ENCODE measurements around the gene ZHX3.
"Not testable (repeated sequence)": the region's sequence is repeated elsewhere in the genome, so short reads cannot be mapped to it uniquely, and the experiment has no call there.

The ZHX3 gene

GRCh38 chr20:41330941-41331340 lies 13.4 kb upstream of the ZHX3 start:
- no peak for DNase-seq (ENCODE audit: low read depth)

GRCh38 chr20:41330343-41330720 lies 12.8 kb upstream of the ZHX3 start:
- DNase-seq (ENCODE audit: low read depth) = no peak

GRCh38 chr20:41329435-41330342 lies 12.2 kb upstream of the ZHX3 start:
- peak; percentile 38 for DNase-seq (ENCODE audit: low read depth)

GRCh38 chr20:41327178-41327577 lies 9.6 kb upstream of the ZHX3 start:
- DNase-seq (ENCODE audit: low read depth) = no peak

- DNase-seq (ENCODE audit: low read depth) = no peak
Observed at GRCh38 chr20:41320976-41321375, 3.4 kb upstream of the ZHX3 start.

GRCh38 chr20:41320441-41320840 lies 2.9 kb upstream of the ZHX3 start:
- no peak for DNase-seq (ENCODE audit: low read depth)

- no peak for DNase-seq (ENCODE audit: low read depth)
Observed at GRCh38 chr20:41318271-41318649, 729 bp upstream of the ZHX3 start.

GRCh38 chr20:41316602-41317545 lies 657 bp downstream of the ZHX3 start:
- DNase-seq (ENCODE audit: low read depth) = peak; percentile 60

- DNase-seq (ENCODE audit: low read depth) = no peak
Observed at GRCh38 chr20:41316051-41316450, 1.5 kb downstream of the ZHX3 start.

GRCh38 chr20:41314386-41314785 lies 3.1 kb downstream of the ZHX3 start:
- no peak for DNase-seq (ENCODE audit: low read depth)

GRCh38 chr20:41312009-41312408 lies 5.5 kb downstream of the ZHX3 start:
- not testable (repeated sequence) for DNase-seq (ENCODE audit: low read depth)

- no peak for DNase-seq (ENCODE audit: low read depth)
Observed at GRCh38 chr20:41309817-41310216, 7.7 kb downstream of the ZHX3 start.

- no peak for DNase-seq (ENCODE audit: low read depth)
Observed at GRCh38 chr20:41308726-41309413, 8.7 kb downstream of the ZHX3 start.

- DNase-seq (ENCODE audit: low read depth) = no peak
Observed at GRCh38 chr20:41308290-41308711, 9.2 kb downstream of the ZHX3 start.

GRCh38 chr20:41307021-41307420 lies 10.5 kb downstream of the ZHX3 start:
- DNase-seq (ENCODE audit: low read depth) = no peak

- DNase-seq (ENCODE audit: low read depth) = no peak
Observed at GRCh38 chr20:41306061-41306727, 11.3 kb downstream of the ZHX3 start.

GRCh38 chr20:41304424-41305079 lies 13.0 kb downstream of the ZHX3 start:
- DNase-seq (ENCODE audit: low read depth) = no peak

- DNase-seq (ENCODE audit: low read depth) = no peak
Observed at GRCh38 chr20:41304002-41304401, 13.5 kb downstream of the ZHX3 start.

- no peak for DNase-seq (ENCODE audit: low read depth)
Observed at GRCh38 chr20:41300886-41301285, 16.6 kb downstream of the ZHX3 start.

GRCh38 chr20:41300383-41300782 lies 17.1 kb downstream of the ZHX3 start:
- DNase-seq (ENCODE audit: low read depth) = no peak

- no peak for DNase-seq (ENCODE audit: low read depth)
Observed at GRCh38 chr20:41299899-41300298, 17.6 kb downstream of the ZHX3 start.

All from stimulated activated CD8-positive, alpha-beta memory T cell treated with anti-CD3 and anti-CD28 coated beads, Interleukin-12 subunit alpha, Interleukin-12 subunit beta, amount 100 ng/mL, for 1 hour (primary cell).